Suppressor macrophage treated with lipopolysaccharide for 4 hours (primary cell): ENCODE results near the gene RNF213.

Source experiments
- DNase-seq: peaks from one replicate; pipeline ENCODE4 v3.0.0-alpha.2; 2020

The RNF213 gene

GRCh38 chr17:80353718-80354275 is 93.1 kb downstream of the RNF213 start:
- no peak for DNase-seq

- DNase-seq = no peak
Observed at GRCh38 chr17:80354336-80354735, 93.7 kb downstream of the RNF213 start.

GRCh38 chr17:80356231-80356856 is 95.7 kb downstream of the RNF213 start:
- no peak for DNase-seq

- no peak for DNase-seq
Observed at GRCh38 chr17:80358131-80358530, 97.5 kb downstream of the RNF213 start.

DNA sequence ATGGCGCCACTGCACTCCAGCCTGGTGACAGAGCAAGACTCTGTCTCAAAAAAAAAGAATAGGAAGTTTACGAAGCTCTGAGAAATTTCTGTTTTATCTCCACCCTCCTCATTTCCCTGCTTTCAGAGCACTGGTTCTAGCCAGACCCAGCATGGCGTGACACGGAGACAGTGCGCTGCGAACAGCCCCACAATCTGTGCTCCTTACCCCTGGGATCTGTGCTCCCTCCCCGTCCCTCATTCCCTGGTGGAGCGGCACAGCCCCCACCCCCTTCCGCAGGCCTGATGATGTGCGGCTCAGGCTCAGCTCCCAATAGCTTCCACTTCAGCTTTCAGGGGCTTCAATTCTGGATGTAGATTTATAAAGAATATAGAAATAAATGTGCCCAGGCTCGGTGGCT is 98.2 kb downstream of the RNF213 start:
- no peak for DNase-seq

GRCh38 chr17:80359422-80360110 is 98.9 kb downstream of the RNF213 start:
- DNase-seq = peak; percentile 38

- DNase-seq = no peak
Observed at GRCh38 chr17:80360396-80360795, 99.7 kb downstream of the RNF213 start.

- DNase-seq = peak; percentile 33
Observed at GRCh38 chr17:80361495-80362220, 101.0 kb downstream of the RNF213 start.

- peak; percentile 41 for DNase-seq
Observed at GRCh38 chr17:80362428-80363119, 101.9 kb downstream of the RNF213 start.

GRCh38 chr17:80363120-80363515 is 102.5 kb downstream of the RNF213 start:
- no peak for DNase-seq

GRCh38 chr17:80363518-80364090 is 103.0 kb downstream of the RNF213 start:
- DNase-seq = no peak

DNA sequence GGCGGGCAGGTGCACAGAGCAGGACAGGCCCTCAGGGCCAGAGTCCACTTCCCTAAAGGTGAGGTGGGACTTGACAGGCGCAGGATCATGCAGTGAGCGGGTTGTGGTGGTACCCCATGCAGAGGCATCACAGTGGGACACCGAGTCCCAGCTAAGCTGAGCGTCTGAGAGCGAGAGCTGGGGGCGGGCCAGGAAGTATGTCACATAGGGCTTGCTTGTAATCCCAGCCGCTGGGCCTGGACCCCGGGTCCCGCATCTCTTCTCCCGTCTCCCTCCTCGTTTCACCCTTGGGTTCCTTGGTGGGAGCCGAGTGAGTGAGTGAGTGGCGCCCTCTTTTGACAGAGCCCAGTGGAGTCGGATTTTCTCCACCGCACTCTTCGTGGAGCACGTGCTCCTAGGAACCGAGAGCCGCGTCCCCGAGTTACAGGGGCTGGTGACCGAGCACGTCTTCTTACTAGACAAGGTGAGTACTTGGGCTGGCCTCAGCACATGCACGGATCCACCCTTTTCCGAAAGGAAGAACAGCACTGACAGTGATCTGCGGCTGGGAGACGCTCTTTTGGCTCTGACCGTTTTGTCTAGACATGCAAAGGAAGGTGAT is 103.5 kb downstream of the RNF213 start:
- no peak for DNase-seq

GRCh38 chr17:80365001-80365965 is 104.6 kb downstream of the RNF213 start:
- DNase-seq = no peak

GRCh38 chr17:80365983-80366382 is 105.3 kb downstream of the RNF213 start:
- no peak for DNase-seq

GRCh38 chr17:80367503-80367902 is 106.9 kb downstream of the RNF213 start:
- DNase-seq = no peak

DNA sequence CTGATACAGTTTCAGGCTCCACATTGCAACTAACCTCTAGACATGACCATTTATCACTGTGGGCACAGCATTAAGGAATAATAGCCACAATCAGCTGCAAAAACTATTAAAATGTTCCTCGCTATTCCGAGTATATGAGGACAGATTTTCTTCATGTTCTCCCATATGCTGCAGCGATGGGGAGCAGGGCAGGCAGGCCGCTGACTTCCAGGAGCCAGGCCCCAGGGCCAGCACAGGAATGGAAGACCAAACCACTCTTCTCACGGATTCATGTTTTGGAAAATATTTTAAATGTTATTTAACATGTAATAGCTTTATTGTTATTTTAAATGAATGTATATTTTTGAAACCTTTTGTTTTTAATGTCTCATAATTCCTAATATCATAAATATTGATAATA is 110.5 kb downstream of the RNF213 start:
- no peak for DNase-seq

GRCh38 chr17:80372456-80372855 is 111.8 kb downstream of the RNF213 start:
- no peak for DNase-seq

DNA sequence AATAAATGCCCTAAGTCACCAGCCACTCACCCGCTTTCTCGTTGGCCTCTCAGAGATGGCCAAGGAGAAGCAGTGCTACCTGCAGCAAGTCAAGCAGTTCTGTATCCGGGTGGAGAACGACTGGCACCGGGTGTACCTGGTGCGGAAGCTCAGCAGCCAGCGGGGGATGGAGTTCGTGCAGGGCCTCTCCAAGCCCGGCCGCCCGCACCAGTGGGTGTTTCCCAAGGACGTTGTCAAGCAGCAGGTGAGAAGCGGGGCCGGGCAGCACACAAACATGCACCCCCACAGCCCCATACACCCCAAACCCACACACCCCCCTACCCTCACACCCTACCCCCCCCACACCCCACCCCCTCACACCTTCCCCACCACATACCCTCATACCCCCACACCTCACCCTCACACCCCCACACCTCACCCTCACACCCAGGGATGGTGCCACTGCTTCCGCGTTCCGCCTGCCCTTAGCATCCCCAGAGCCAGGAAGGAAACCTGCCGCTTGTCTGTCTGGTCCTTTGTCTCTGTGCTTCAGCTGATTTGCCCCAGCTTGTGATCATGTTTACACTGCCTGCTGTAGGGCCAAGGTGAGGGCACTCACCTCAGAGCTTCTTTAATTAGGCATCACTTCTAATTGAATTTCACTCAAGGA is 112.4 kb downstream of the RNF213 start:
- DNase-seq = no peak

- DNase-seq = no peak
Observed at GRCh38 chr17:80374039-80374731, 113.5 kb downstream of the RNF213 start.
